GM12892 (cell line): ENCODE measurements around the gene CCR9.

Experiments
- POLR2A ChIP-seq: IDR thresholded peaks from 2 replicates; pipeline ENCODE4 v1.6.1; 2011; ENCODE audit warnings: low read depth, low read length, control low read depth
- POLR2AphosphoS5 ChIP-seq: IDR thresholded peaks from 2 replicates; pipeline ENCODE4 v1.6.1; 2011; ENCODE audit warnings: low read depth, low read length, control low read depth
- TAF1 ChIP-seq: IDR thresholded peaks from 2 replicates; pipeline ENCODE4 v1.6.1; 2011; ENCODE audit warnings: low read depth, mild to moderate bottlenecking, control low read depth, low read length, borderline replicate concordance

GRCh38 chr3:45917146-45917898, 31.0 kb downstream of the CCR9 start:
- no peak for TF ChIP-seq POLR2A
- TF ChIP-seq POLR2AphosphoS5: no peak
- no peak for TF ChIP-seq TAF1
